Activated CD4-positive, alpha-beta memory T cell treated with anti-CD3 and anti-CD28 coated beads for 36 hours (primary cell): ENCODE results near the gene SRGAP1. TPM values are rescaled to one million over a fixed set of nuclear protein-coding genes. Genes with fewer than 3 reads are reported as not detected.
"Not testable (repeated sequence)": the region's sequence is repeated elsewhere in the genome, so short reads cannot be mapped to it uniquely, and the experiment has no call there.

Source experiments
- CTCF ChIA-PET: fragments of 350-600 bp; sonication (Branson Sonifier 250); formaldehyde crosslinking; loops from one replicate; lab custom pipeline; 2021; ENCODE audit warnings: antibody characterized with exemption, inconsistent platforms; lab: Charles Lee
- POLR2A ChIA-PET: fragments of 350-600 bp; sonication (Branson Sonifier 250); formaldehyde crosslinking; loops from one replicate; lab custom pipeline; 2021; ENCODE audit warnings: antibody characterized with exemption; lab: Charles Lee
- DNase-seq: peaks from one replicate; pipeline ENCODE4 v3.0.0-alpha.2; 2020
- H3K27ac Mint-ChIP-seq: one replicate; pipeline ENCODE4 v1.8.0; 2021; ENCODE audit warnings: mixed read lengths
- H3K27me3 Mint-ChIP-seq: one replicate; pipeline ENCODE4 v1.8.0; 2021; ENCODE audit warnings: mixed read lengths
- H3K36me3 Mint-ChIP-seq: one replicate; pipeline ENCODE4 v1.8.0; 2021; ENCODE audit warnings: mixed read lengths
- H3K4me1 Mint-ChIP-seq: one replicate; pipeline ENCODE4 v1.8.0; 2021; ENCODE audit warnings: low read depth, mixed read lengths
- H3K4me3 Mint-ChIP-seq: one replicate; pipeline ENCODE4 v1.8.0; 2021; ENCODE audit warnings: mild to moderate bottlenecking, mixed read lengths
- H3K9me3 Mint-ChIP-seq: one replicate; pipeline ENCODE4 v1.8.0; 2021; ENCODE audit warnings: mixed read lengths
- intact Hi-C: fragments of 100-400 bp; cut with micrococcal nuclease; formaldehyde crosslinking; loops from one replicate; pipeline ENCODE4 v1.15.1; 2023
- total RNA-seq, 2 experiments: library from RNA; stranded (reverse); gene quantifications; one replicate each; pipeline ENCODE4 v1.2.3, GENCODE V29; 2021

Gene SRGAP1
- total RNA-seq, 2 experiments from 2014 or later = 0.10 to 0.12 TPM

DNA sequence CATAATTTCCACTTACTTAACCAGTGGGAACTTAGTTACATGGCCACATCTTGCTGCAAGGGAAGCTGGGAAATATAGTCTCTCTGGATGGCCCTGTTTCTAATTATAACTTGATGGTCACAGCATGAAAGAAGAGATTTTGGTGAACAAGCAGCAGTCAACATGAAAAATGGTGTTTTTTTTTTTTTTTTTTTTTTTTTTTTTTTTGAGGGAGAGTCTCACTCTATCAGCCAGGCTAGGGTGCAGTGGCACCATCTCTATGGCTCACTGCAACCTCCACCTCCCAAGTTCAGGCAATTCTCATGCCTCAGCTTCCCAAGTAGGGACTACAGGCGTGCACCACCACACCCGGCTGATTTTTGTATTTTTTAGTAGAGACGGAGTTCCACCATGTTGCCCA, 10.8 kb downstream of the SRGAP1 start:
- no peak for DNase-seq
- Mint-ChIP-seq H3K27me3 (peaks cover 2% of the 10 kb centered on the region), H3K4me1 (no peaks in the 10 kb centered on the region), H3K36me3 (no peaks in the 10 kb centered on the region), H3K27ac (no peak overlapping the region), H3K9me3 (no peaks in the 10 kb centered on the region), H3K4me3 (no peak overlapping the region)
- ChIA-PET CTCF (no interaction called here), POLR2A (no interaction called here)
- intact Hi-C loops = no loop called here

DNA sequence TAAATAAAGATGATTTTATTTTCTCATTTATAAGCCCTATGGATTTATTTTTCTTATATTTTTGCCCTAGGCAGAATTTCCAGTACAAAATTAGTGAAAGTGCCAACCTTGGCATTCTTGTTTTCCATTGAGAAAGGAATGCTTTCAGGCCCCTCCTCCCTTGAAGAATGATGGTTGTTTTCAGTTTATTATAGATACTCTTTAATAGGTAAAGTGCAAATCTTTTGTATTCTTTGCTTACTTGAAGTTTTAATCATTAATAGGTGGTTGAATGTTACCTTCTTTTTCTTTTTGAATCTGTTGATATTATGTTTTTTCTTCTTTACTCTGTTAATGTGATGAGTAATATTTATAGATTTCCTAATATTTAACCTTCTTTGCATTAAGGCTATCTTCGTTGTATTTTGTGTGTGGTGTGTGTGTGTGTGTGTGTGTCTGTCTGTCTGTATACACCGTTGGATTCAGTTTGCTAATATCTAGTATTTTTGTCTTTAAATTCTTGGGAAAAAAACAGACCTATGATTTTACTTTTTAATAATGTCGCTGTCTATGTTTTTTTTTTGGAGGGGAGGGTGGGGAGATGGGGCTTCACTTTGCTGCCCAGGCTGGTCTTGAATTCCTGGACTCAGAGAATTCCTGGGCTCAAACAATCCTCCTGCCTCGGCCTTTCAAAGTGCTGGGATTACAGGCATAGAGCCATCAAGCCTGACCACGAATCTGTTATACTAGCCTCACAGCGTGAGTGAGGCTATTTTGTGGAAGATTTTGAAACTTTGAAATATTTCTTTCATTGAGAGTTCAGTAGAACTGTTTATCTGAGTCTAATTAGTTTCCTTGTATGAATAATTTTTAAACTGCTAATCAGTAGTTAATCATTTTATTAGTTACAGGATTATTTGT, 13.5 kb downstream of the SRGAP1 start:
- H3K4me1 Mint-ChIP-seq = no peaks in the 10 kb centered on the region
- ChIA-PET POLR2A (no interaction called here), CTCF (no interaction called here)
- DNase-seq = no peak
- H3K4me3 Mint-ChIP-seq = no peak overlapping the region
- H3K27ac Mint-ChIP-seq = no peak overlapping the region
- no peaks in the 10 kb centered on the region for H3K36me3 Mint-ChIP-seq
- intact Hi-C loops = no loop called here
- H3K9me3 Mint-ChIP-seq = no peaks in the 10 kb centered on the region
- H3K27me3 Mint-ChIP-seq = peaks cover 4% of the 10 kb centered on the region

DNA sequence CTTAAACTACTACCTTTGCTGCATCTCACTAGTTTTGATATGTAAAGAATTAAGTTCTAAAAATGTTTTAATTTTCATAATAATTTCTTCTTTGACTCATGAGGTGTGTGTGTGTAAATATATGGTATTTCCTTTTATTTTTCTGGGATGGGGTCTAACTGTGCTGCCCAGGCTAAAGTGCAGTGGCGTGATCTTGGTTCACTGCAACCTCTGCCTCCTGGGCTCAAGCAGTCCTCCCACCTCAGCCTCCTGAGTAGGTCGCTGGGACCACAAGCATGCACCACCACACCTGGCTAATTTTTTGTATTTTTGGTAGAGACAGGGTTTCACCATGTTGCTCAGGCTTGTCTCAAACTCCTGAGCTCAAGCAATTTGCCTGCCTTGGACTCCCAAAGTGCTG, 15.4 kb downstream of the SRGAP1 start:
- H3K27ac Mint-ChIP-seq, H3K9me3 Mint-ChIP-seq, H3K4me3 Mint-ChIP-seq, H3K36me3 Mint-ChIP-seq, H3K4me1 Mint-ChIP-seq, H3K27me3 Mint-ChIP-seq, intact Hi-C loops, POLR2A ChIA-PET, CTCF ChIA-PET, DNase-seq: not testable (repeated sequence)

- ChIA-PET CTCF (no interaction called here), POLR2A (no interaction called here)
- Mint-ChIP-seq H3K36me3 (no peaks in the 10 kb centered on the region), H3K27ac (no peak overlapping the region), H3K4me1 (no peaks in the 10 kb centered on the region), H3K9me3 (no peaks in the 10 kb centered on the region), H3K27me3 (peaks cover 2% of the 10 kb centered on the region), H3K4me3 (no peak overlapping the region)
- no peak for DNase-seq
- intact Hi-C loops = no loop called here
Observed at GRCh38 chr12:63862187-63862968, 17.9 kb downstream of the SRGAP1 start.

- Mint-ChIP-seq H3K27me3 (peaks cover 2% of the 10 kb centered on the region), H3K4me3 (no peak overlapping the region), H3K27ac (no peak overlapping the region), H3K4me1 (no peaks in the 10 kb centered on the region), H3K9me3 (no peaks in the 10 kb centered on the region), H3K36me3 (no peaks in the 10 kb centered on the region)
- DNase-seq = no peak
- intact Hi-C loops = no loop called here
- ChIA-PET POLR2A (no interaction called here), CTCF (interaction anchor here (0.7 kb wide), 1 partner anchor 25 kb away, joined by 3 read pairs; no protein-coding TSS in a partner anchor)
Observed at GRCh38 chr12:63862969-63863230, 18.4 kb downstream of the SRGAP1 start.

GRCh38 chr12:63863658-63864453, 19.4 kb downstream of the SRGAP1 start:
- H3K9me3 Mint-ChIP-seq = no peaks in the 10 kb centered on the region
- no peak for DNase-seq
- H3K4me1 Mint-ChIP-seq = no peaks in the 10 kb centered on the region
- no peak overlapping the region for H3K4me3 Mint-ChIP-seq
- intact Hi-C loops = no loop called here
- no peaks in the 10 kb centered on the region for H3K36me3 Mint-ChIP-seq
- no peak overlapping the region for H3K27ac Mint-ChIP-seq
- CTCF ChIA-PET = interaction anchor here (0.7 kb wide), 1 partner anchor 24 kb away, joined by 3 read pairs; no protein-coding TSS in a partner anchor
- POLR2A ChIA-PET = no interaction called here
- peaks cover 2% of the 10 kb centered on the region for H3K27me3 Mint-ChIP-seq

GRCh38 chr12:63864454-63864706, 19.9 kb downstream of the SRGAP1 start:
- intact Hi-C loops = no loop called here
- Mint-ChIP-seq H3K4me3 (no peak overlapping the region), H3K27ac (no peak overlapping the region), H3K4me1 (no peaks in the 10 kb centered on the region), H3K27me3 (peaks cover 2% of the 10 kb centered on the region), H3K9me3 (no peaks in the 10 kb centered on the region), H3K36me3 (no peaks in the 10 kb centered on the region)
- DNase-seq = no peak
- POLR2A ChIA-PET = no interaction called here
- CTCF ChIA-PET = no interaction called here

DNA sequence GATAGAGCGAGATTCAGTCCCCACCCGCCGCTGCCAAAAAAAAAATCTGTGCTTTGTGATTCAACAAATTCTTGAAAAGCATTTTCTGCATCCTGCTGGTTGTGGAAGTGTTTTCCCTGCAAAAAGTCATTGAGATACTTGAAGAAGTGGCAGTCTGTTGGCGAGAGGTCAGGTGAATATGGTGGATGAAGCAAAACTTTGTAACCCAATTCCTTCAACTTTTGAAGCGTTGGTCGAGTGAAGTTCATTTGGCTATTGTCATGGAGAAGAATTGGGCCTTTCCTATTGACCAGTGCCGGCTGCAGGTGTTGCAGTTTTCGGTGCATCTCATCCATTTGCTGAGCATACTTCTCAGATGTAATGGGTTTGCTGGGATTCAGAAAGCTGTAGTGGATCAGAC, 20.9 kb downstream of the SRGAP1 start:
- no peak overlapping the region for H3K4me3 Mint-ChIP-seq
- no peaks in the 10 kb centered on the region for H3K9me3 Mint-ChIP-seq
- no peak overlapping the region for H3K27ac Mint-ChIP-seq
- intact Hi-C loops = no loop called here
- H3K4me1 Mint-ChIP-seq = no peaks in the 10 kb centered on the region
- POLR2A ChIA-PET = no interaction called here
- H3K27me3 Mint-ChIP-seq = peaks cover under 1% of the 10 kb centered on the region
- no peak for DNase-seq
- CTCF ChIA-PET = no interaction called here
- no peaks in the 10 kb centered on the region for H3K36me3 Mint-ChIP-seq

DNA sequence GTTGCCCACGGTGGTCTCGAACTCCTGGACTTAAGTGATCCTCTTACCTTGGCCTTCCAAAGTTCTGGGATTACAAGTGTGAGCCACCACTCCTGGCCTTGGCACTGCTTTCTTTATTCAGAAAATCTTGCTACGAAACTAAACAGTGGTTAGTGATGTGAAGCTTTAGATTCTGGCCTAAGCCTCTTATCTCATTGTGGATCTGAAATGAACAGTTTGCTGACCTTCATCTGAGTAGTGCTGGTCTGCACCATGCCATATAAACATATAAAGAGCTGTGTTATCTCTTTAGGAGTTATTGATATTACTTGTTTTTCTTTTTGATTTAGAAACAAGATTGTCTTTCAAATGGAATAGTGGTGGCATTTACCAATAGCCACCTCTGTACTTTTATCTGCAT, 22.6 kb downstream of the SRGAP1 start:
- H3K9me3 Mint-ChIP-seq = no peaks in the 10 kb centered on the region
- POLR2A ChIA-PET = no interaction called here
- CTCF ChIA-PET = no interaction called here
- no peaks in the 10 kb centered on the region for H3K36me3 Mint-ChIP-seq
- no peak for DNase-seq
- H3K27me3 Mint-ChIP-seq = peaks cover 11% of the 10 kb centered on the region
- H3K4me1 Mint-ChIP-seq = no peaks in the 10 kb centered on the region
- no peak overlapping the region for H3K4me3 Mint-ChIP-seq
- intact Hi-C loops = no loop called here
- no peak overlapping the region for H3K27ac Mint-ChIP-seq

DNA sequence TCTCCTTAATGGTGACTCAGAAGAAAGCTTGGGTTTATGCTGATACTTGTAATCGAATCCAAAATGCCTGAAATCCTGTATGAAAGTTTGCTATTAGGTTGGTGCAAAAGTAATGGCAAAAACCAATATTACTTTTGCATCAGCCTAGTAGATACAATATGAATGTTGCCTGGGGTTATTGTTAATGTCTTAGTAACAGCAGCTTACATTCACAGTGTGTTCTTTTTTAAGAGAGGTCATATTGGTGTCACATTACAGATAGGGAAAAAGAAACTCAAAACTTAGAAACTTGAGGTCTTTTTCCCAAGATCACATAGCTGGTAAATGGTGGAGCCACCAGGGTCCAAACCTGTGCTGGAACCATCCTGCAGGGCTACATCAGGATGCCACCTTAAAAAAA, 25.2 kb downstream of the SRGAP1 start:
- Mint-ChIP-seq H3K4me3 (no peak overlapping the region), H3K27ac (no peak overlapping the region), H3K27me3 (peaks cover 14% of the 10 kb centered on the region), H3K9me3 (no peaks in the 10 kb centered on the region), H3K36me3 (no peaks in the 10 kb centered on the region), H3K4me1 (no peaks in the 10 kb centered on the region)
- ChIA-PET POLR2A (no interaction called here), CTCF (no interaction called here)
- intact Hi-C loops = no loop called here
- DNase-seq = no peak

GRCh38 chr12:63870838-63871237, 26.3 kb downstream of the SRGAP1 start:
- no peak for DNase-seq
- ChIA-PET POLR2A (no interaction called here), CTCF (no interaction called here)
- Mint-ChIP-seq H3K4me1 (no peaks in the 10 kb centered on the region), H3K36me3 (no peaks in the 10 kb centered on the region), H3K9me3 (no peaks in the 10 kb centered on the region), H3K27ac (no peak overlapping the region), H3K27me3 (peaks cover 14% of the 10 kb centered on the region), H3K4me3 (no peak overlapping the region)
- intact Hi-C loops = no loop called here

GRCh38 chr12:63874897-63875480, 30.5 kb downstream of the SRGAP1 start:
- H3K27ac Mint-ChIP-seq = no peak overlapping the region
- H3K27me3 Mint-ChIP-seq = peaks cover 14% of the 10 kb centered on the region
- H3K9me3 Mint-ChIP-seq = no peaks in the 10 kb centered on the region
- H3K4me1 Mint-ChIP-seq = no peaks in the 10 kb centered on the region
- DNase-seq = no peak
- CTCF ChIA-PET = no interaction called here
- H3K36me3 Mint-ChIP-seq = no peaks in the 10 kb centered on the region
- intact Hi-C loops = no loop called here
- POLR2A ChIA-PET = no interaction called here
- H3K4me3 Mint-ChIP-seq = no peak overlapping the region
